SH-SY5Y (cell line): ENCODE results near the gene PRKCZ.

Experiments used
- GATA2 ChIP-seq: IDR thresholded peaks from 2 replicates; pipeline ENCODE4 v1.6.1; 2011; ENCODE audit warnings: mild to moderate bottlenecking, low read depth, low read length
- GATA3 ChIP-seq: IDR thresholded peaks from 2 replicates; pipeline ENCODE4 v1.6.1; 2011; ENCODE audit warnings: low read depth, mild to moderate bottlenecking, low read length, moderate library complexity

Gene PRKCZ

GRCh38 chr1:2074396-2074795 lies 24.2 kb downstream of the PRKCZ start:
- TF ChIP-seq GATA3, result no peak
- no peak for TF ChIP-seq GATA2

GRCh38 chr1:2074944-2075740 lies 24.9 kb downstream of the PRKCZ start:
- no peak for TF ChIP-seq GATA3
- no peak for TF ChIP-seq GATA2

GRCh38 chr1:2076826-2077225 lies 26.6 kb downstream of the PRKCZ start:
- no peak for TF ChIP-seq GATA2
- no peak for TF ChIP-seq GATA3

- no peak for TF ChIP-seq GATA3
- no peak for TF ChIP-seq GATA2
Measured at GRCh38 chr1:2078170-2078569, 28.0 kb downstream of the PRKCZ start.

GRCh38 chr1:2079396-2080085 lies 29.3 kb downstream of the PRKCZ start:
- TF ChIP-seq GATA2, result no peak

GRCh38 chr1:2080140-2080539 lies 29.9 kb downstream of the PRKCZ start:
- TF ChIP-seq GATA3 (no peak), GATA2 (no peak)

GRCh38 chr1:2080884-2081283 lies 30.7 kb downstream of the PRKCZ start:
- TF ChIP-seq GATA3 (no peak), GATA2 (no peak)

- TF ChIP-seq GATA3 (no peak), GATA2 (no peak)
Measured at GRCh38 chr1:2081326-2081885, 31.2 kb downstream of the PRKCZ start.

- no peak for TF ChIP-seq GATA2
- TF ChIP-seq GATA3, result no peak
Measured at GRCh38 chr1:2082064-2082463, 31.9 kb downstream of the PRKCZ start.

- no peak for TF ChIP-seq GATA3
- no peak for TF ChIP-seq GATA2
Measured at GRCh38 chr1:2083666-2084065, 33.5 kb downstream of the PRKCZ start.

GRCh38 chr1:2084306-2084705 lies 34.1 kb downstream of the PRKCZ start:
- TF ChIP-seq GATA3 (no peak), GATA2 (no peak)

GRCh38 chr1:2085080-2085479 lies 34.9 kb downstream of the PRKCZ start:
- TF ChIP-seq GATA3 (no peak), GATA2 (no peak)

GRCh38 chr1:2086446-2087078 lies 36.4 kb downstream of the PRKCZ start:
- TF ChIP-seq GATA3 (no peak), GATA2 (no peak)

GRCh38 chr1:2087766-2088165 lies 37.6 kb downstream of the PRKCZ start:
- TF ChIP-seq GATA2, result no peak
- TF ChIP-seq GATA3, result no peak
